KBM-7 (cell line): ENCODE results near the gene AAMP.

Experiments used
- DNase-seq: peaks from one replicate; pipeline ENCODE4 v3.0.0-alpha.2; 2015
- in situ Hi-C: fragments of 300-500 bp; cut with MboI; formaldehyde crosslinking; loops from 2 replicates; pipeline ENCODE4 v1.14.3; 2020; ENCODE audit warnings: low sequenced_read_pairs, low pct_unique_long_range_greater_than_20kb, mixed read lengths

The AAMP gene

GRCh38 chr2:218262631-218263586 lies 7.0 kb downstream of the AAMP start:
- no peak for DNase-seq
- in situ Hi-C loops = no loop called here

GRCh38 chr2:218262237-218262600 lies 7.7 kb downstream of the AAMP start:
- DNase-seq = no peak
- in situ Hi-C loops = no loop called here

- in situ Hi-C loops = no loop called here
- no peak for DNase-seq
Measured at GRCh38 chr2:218261423-218262236, 8.3 kb downstream of the AAMP start.

GRCh38 chr2:218260742-218261422 lies 9.1 kb downstream of the AAMP start, which contains the start of gene GPBAR1:
Gene GPBAR1 (plus strand): TSS chr2:218261015. CDS start chr2:218262725, 1,710 bp downstream.
- DNase-seq = no peak
- in situ Hi-C loops = no loop called here

GRCh38 chr2:218260166-218260565 lies 9.8 kb downstream of the AAMP start:
- in situ Hi-C loops = no loop called here
- no peak for DNase-seq

- in situ Hi-C loops = no loop called here
- DNase-seq = no peak
Measured at GRCh38 chr2:218259099-218259961, 10.6 kb downstream of the AAMP start.

- peak; percentile 87 for DNase-seq
- in situ Hi-C loops = no loop called here
Measured at GRCh38 chr2:218257390-218257981, 12.5 kb downstream of the AAMP start.

- no peak for DNase-seq
- in situ Hi-C loops = no loop called here
Measured at GRCh38 chr2:218256612-218257350, 13.2 kb downstream of the AAMP start.

GRCh38 chr2:218255446-218255845 lies 14.5 kb downstream of the AAMP start:
- in situ Hi-C loops = no loop called here
- no peak for DNase-seq

GRCh38 chr2:218253232-218253625 lies 16.7 kb downstream of the AAMP start:
- in situ Hi-C loops = no loop called here
- DNase-seq = no peak

GRCh38 chr2:218252509-218253231 lies 17.3 kb downstream of the AAMP start:
- peak; percentile 44 for DNase-seq
- in situ Hi-C loops = no loop called here

GRCh38 chr2:218249691-218250090 lies 20.2 kb downstream of the AAMP start:
- in situ Hi-C loops = no loop called here
- DNase-seq = no peak

- in situ Hi-C loops = no loop called here
- no peak for DNase-seq
Measured at GRCh38 chr2:218245214-218245613, 24.7 kb downstream of the AAMP start.

GRCh38 chr2:218244665-218245064 lies 25.3 kb downstream of the AAMP start:
- in situ Hi-C loops = no loop called here
- no peak for DNase-seq

- in situ Hi-C loops = no loop called here
- DNase-seq = no peak
Measured at GRCh38 chr2:218244204-218244603, 25.7 kb downstream of the AAMP start.

GRCh38 chr2:218238887-218239286 lies 31.1 kb downstream of the AAMP start:
- in situ Hi-C loops = no loop called here

GRCh38 chr2:218236829-218237228 lies 33.1 kb downstream of the AAMP start:
- DNase-seq = no peak
- in situ Hi-C loops = no loop called here

More at GRCh38 chr2:218238887-218239286, 31.1 kb downstream of the AAMP start:
- DNase-seq = no peak
